ENCODE data around the gene MFN1. TPM values are rescaled to one million over a fixed set of nuclear protein-coding genes. Genes with fewer than 3 reads are reported as not detected.

Gene MFN1
- total and polyA plus RNA-seq, 2 of the 13 experiments (the other 11 are each of a cell fraction or from before 2014, with no cell fraction given): 25.2 to 37.5 TPM

DNA sequence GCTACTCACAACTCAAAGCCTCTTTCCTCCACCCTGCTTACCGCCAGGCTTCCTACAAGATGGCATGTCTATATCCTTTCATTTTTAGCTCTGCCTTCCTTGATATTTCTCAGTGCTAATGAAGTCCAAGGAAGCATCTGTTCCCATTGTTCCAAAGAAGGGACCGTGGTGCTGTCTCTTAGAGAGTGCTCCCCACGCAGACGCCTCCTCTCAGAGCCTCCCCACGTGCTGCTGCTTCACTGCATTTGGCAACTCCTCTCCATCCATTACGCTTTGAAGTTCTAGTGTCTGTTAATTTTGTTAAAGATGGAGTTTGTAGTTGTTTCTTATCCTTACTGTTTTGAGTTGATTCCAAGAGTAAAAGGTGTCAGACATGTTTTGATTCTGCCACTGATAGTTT lies 77.6 kb downstream of the MFN1 start:
- Histone ChIP-seq H2AFZ (ENCODE audit: low read length) (no peak overlapping the region), H4K20me1 (ENCODE audit: insufficient read depth, low read length) (no peaks in the 10 kb centered on the region), H3K36me3 (replicated peaks in 1 of 2; ENCODE audit: control insufficient read depth in 1 of 2, insufficient read depth in 2 of 2, low read length in 2 of 2) (no peaks in the 10 kb centered on the region), H3K79me2 (ENCODE audit: insufficient read depth, low read length) (no peaks in the 10 kb centered on the region), H3K9ac (ENCODE audit: insufficient read depth, low read depth, low read length) (no peak overlapping the region), H3K27ac (ENCODE audit: extremely low read length, insufficient read depth, low read length) (no peak overlapping the region), H3K27me3 (ENCODE audit: control insufficient read depth in 1 of 2, insufficient read depth in 2 of 2, low read length in 2 of 2) (no peaks in the 10 kb centered on the region), H3K9me3 (ENCODE audit: low read length) (no peaks in the 10 kb centered on the region), H3K4me1 (ENCODE audit: insufficient read depth, low read length) (no peaks in the 10 kb centered on the region), H3K4me3 (replicated peaks in 1 of 3; ENCODE audit: insufficient read depth in 1 of 3, low read depth in 2 of 3, low read length in 3 of 3) (no peak overlapping the region), H3K4me2 (ENCODE audit: low read depth, low read length) (no peak overlapping the region)
- TF ChIP-seq POLR2AphosphoS5 (IDR thresholded peaks at IDR 0.05; ENCODE audit: low read depth, low read length) (no peak), KLF12 (CRISPR knock-in tag; IDR thresholded peaks at IDR 0.05; ENCODE audit: borderline replicate concordance) (no peak), BRD4 (CRISPR knock-in tag; IDR thresholded peaks at IDR 0.05) (no peak), ZNF17 (CRISPR knock-in tag; IDR thresholded peaks at IDR 0.05) (no peak), GATAD2A (CRISPR knock-in tag; IDR thresholded peaks at IDR 0.05) (no peak), ELF3 (CRISPR knock-in tag; IDR thresholded peaks at IDR 0.05) (no peak), ELF1 (CRISPR knock-in tag; IDR thresholded peaks at IDR 0.05) (no peak), HOXA9 (CRISPR knock-in tag; IDR thresholded peaks at IDR 0.05; ENCODE audit: borderline replicate concordance) (no peak), ZMYM4 (CRISPR knock-in tag; IDR thresholded peaks at IDR 0.05) (no peak), ZNF30 (CRISPR knock-in tag; IDR thresholded peaks at IDR 0.05) (no peak), SP5 (CRISPR knock-in tag; IDR thresholded peaks at IDR 0.05; ENCODE audit: borderline replicate concordance, low read depth) (no peak), MIER3 (CRISPR knock-in tag; IDR thresholded peaks at IDR 0.05; ENCODE audit: borderline replicate concordance) (no peak), ZNF883 (CRISPR knock-in tag; IDR thresholded peaks at IDR 0.05; ENCODE audit: not compliant biosample characterization) (no peak)
- TF ChIP-seq, protein P1, sequence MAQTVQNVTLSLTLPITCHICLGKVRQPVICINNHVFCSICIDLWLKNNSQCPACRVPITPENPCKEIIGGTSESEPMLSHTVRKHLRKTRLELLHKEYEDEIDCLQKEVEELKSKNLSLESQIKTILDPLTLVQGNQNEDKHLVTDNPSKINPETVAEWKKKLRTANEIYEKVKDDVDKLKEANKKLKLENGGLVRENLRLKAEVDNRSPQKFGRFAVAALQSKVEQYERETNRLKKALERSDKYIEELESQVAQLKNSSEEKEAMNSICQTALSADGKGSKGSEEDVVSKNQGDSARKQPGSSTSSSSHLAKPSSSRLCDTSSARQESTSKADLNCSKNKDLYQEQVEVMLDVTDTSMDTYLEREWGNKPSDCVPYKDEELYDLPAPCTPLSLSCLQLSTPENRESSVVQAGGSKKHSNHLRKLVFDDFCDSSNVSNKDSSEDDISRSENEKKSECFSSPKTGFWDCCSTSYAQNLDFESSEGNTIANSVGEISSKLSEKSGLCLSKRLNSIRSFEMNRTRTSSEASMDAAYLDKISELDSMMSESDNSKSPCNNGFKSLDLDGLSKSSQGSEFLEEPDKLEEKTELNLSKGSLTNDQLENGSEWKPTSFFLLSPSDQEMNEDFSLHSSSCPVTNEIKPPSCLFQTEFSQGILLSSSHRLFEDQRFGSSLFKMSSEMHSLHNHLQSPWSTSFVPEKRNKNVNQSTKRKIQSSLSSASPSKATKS (CRISPR knock-in tag; IDR thresholded peaks at IDR 0.05): no peak
- BruUV-seq (replicated peaks): no TSS peak
- ChIA-PET POLR2A (no interaction called here), CTCF (ENCODE audit: low intra/inter-chr PET ratio, low total read pairs) (no interaction called here)
- DNase-seq (ENCODE audit: low spot score) (no peak), FAIRE-seq (no peak), ATAC-seq (no peak)
- intact Hi-C loops (cut with micrococcal nuclease; ENCODE audit: unreplicated experiment): no loop called here
- in situ Hi-C loops (cut with HindIII; ENCODE audit: extremely low pct_ligation_motif_present, low pct_unique_long_range_greater_than_20kb): no loop called here
- WGBS (ENCODE audit: low lambda C conversion rate): 66% methylated on average over 6 of the region's 6 CpGs
